Smooth muscle cell (in vitro differentiated cells): ENCODE data around the gene MARCHF10. TPM values are rescaled to one million over a fixed set of nuclear protein-coding genes. Genes with fewer than 3 reads are reported as not detected.

Experiments
- DNase-seq: peaks from one replicate; lab custom pipeline; 2025; ENCODE audit not compliant: unreplicated experiment; lab: John Stamatoyannopoulos, UW
- H2AFZ ChIP-seq: fragments of 200-600 bp; sonication (generic); 2 replicates; pipeline ENCODE4 v1.6.0; 2016; ENCODE audit warnings: antibody characterized with exemption, low read depth, mild to moderate bottlenecking
- H3F3A ChIP-seq: fragments of 200-600 bp; sonication (generic); 2 replicates; pipeline ENCODE4 v1.6.0; 2017; ENCODE audit warnings: antibody characterized with exemption, low read depth
- H3K27ac ChIP-seq: fragments of 200-600 bp; sonication (generic); 2 replicates; pipeline ENCODE4 v1.5.1; 2016; ENCODE audit warnings: low read depth, mild to moderate bottlenecking
- H3K27me3 ChIP-seq: fragments of 200-600 bp; sonication (generic); 2 replicates; pipeline ENCODE4 v1.6.1; 2016; ENCODE audit warnings: low read depth, mild to moderate bottlenecking
- H3K36me3 ChIP-seq: fragments of 200-600 bp; sonication (generic); 2 replicates; pipeline ENCODE4 v1.5.1; 2016; ENCODE audit warnings: low read depth
- H3K4me1 ChIP-seq: fragments of 200-600 bp; sonication (generic); 2 replicates; pipeline ENCODE4 v1.5.1; 2016; ENCODE audit warnings: low read depth
- H3K4me2 ChIP-seq: fragments of 200-600 bp; sonication (generic); 2 replicates; pipeline ENCODE4 v1.6.0; 2016; ENCODE audit warnings: mild to moderate bottlenecking
- H3K4me3 ChIP-seq: fragments of 200-600 bp; sonication (generic); 2 replicates; pipeline ENCODE4 v1.5.1; 2016; ENCODE audit warnings: mild to moderate bottlenecking
- H3K79me2 ChIP-seq: fragments of 200-600 bp; sonication (generic); 2 replicates; pipeline ENCODE4 v1.6.0; 2016; ENCODE audit warnings: low read depth, mild to moderate bottlenecking
- H3K9ac ChIP-seq: fragments of 200-600 bp; sonication (generic); 2 replicates; pipeline ENCODE4 v1.6.0; 2016; ENCODE audit warnings: low read depth
- H3K9me3 ChIP-seq: fragments of 200-600 bp; sonication (generic); replicated peaks from 2 replicates; pipeline ENCODE4 v1.5.1; 2016; ENCODE audit warnings: low read depth
- H4K20me1 ChIP-seq: fragments of 200-600 bp; sonication (generic); 2 replicates; pipeline ENCODE4 v1.6.0; 2016; ENCODE audit warnings: low read depth
- CTCF ChIP-seq: fragments of 200-600 bp; sonication (generic); IDR thresholded peaks from 2 replicates; pipeline ENCODE4 v1.5.1; 2017; ENCODE audit warnings: borderline replicate concordance, mild to moderate bottlenecking, antibody characterized with exemption; ENCODE audit not compliant: insufficient read depth, poor library complexity, severe bottlenecking
- WGBS: methylation state at CpG from one replicate; pipeline ENCODE4 v1.1.7; 2016; ENCODE audit warnings: low lambda C conversion rate; 5-methylcytosine and 5-hydroxymethylcytosine counted together
- polyA plus RNA-seq: library from polyadenylated mRNA; unstranded; fragments of >200 nt; fragmentation: Nextera tagmentation; extraction: Ambion mirVana; gene quantifications from 2 replicates; pipeline ENCODE4 v1.2.1, GENCODE V29; 2016
- total RNA-seq: library from RNA; depleted of rRNA; stranded (reverse); fragments of >200 nt; gene quantifications from 2 replicates; pipeline ENCODE4 v1.2.3, GENCODE V29; 2014

MARCHF10 gene
- total and polyA plus RNA-seq, 2 experiments from 2014 or later: not detected

DNA sequence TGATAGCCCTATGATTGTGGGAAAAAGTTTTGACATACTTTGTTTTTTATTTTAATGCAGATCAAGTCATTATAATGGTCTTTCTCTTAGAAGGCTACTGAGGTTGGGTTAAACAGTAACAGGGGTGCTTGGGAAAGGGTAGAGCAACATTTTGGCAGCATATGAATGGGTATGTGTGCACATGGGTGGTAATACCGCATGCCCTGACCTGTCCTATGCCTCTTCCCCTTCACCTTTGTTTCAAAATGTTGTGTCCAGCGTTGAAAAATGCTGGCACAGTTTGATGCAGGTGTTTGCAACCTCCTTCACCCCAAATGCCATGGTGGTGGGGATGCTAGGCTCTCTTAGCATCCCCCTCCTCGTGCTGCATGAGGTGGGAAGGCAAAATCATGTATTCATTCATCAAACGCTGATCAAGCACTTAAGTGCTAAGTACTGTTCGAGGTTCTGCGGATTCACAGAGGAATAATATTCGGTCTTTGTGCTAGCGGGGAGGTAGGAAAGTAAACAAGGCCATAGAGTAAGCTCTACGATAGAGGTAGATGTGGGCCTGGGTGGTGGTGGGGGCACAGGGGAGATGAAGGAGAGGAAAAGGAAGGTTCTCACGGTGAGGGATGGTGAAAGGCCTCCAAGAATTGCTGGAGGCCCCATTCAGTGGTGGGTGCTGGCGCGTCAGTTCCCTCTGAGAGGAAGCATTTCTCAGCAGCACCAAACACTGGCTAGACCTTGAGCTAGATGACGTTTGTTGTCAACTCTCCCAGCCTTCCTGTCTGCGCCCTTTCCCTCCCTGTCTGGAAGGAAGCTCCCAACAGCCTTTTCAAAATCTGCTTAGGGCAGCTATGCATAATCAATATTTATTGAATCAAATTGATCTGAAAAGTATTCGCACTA, 13.3 kb upstream of the MARCHF10 start:
- WGBS: 83% methylated on average over 15 of the region's 15 CpGs
- peak overlapping the region; percentile 55 for H3K9ac ChIP-seq
- no peaks in the 10 kb centered on the region for H3K36me3 ChIP-seq
- H3K27ac ChIP-seq: peak overlapping the region; percentile 99
- peaks cover 26% of the 10 kb centered on the region for H3F3A ChIP-seq
- no peaks in the 10 kb centered on the region for H4K20me1 ChIP-seq
- no peak for TF ChIP-seq CTCF
- DNase-seq: no peak
- H3K4me1 ChIP-seq: peaks cover 31% of the 10 kb centered on the region
- no peak overlapping the region for H3K4me2 ChIP-seq
- no peaks in the 10 kb centered on the region for H3K9me3 ChIP-seq
- H3K4me3 ChIP-seq: no peak overlapping the region
- no peaks in the 10 kb centered on the region for H3K27me3 ChIP-seq
- H3K79me2 ChIP-seq: no peaks in the 10 kb centered on the region
- no peak overlapping the region for H2AFZ ChIP-seq

DNA sequence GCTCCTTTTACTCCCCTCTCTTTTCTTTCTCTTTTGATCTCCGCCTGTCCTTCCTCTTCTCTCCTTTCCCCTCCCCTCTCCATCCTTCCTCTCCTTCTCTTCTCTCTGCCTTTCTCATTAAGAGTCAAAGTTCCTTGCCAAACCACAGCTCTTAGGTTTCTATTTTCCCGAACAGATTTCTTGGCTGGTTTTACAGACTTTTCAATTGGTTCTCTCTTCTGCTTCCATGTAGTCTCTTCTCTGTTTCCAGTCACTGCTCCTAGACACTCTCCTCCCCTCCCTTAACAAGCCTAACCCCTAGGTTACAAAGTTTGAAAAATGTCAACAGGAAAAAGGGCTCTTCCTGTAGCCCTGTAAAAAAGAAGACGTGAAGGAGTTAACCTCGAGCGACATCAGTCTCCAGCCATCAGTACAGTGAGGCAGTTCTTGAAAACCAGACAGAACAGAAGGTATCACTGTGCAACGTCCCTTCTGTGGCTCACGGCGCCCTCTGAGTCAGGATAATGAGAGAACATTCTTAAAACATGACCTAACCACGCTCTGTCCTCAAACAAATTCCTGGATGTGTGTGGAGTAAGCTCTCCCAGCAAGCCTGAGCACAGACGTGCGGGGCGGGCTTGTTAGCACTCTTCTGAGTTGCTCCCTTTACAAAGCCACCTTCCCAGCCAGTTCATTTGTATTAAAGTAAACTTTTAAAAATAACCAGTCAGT, 11.6 kb upstream of the MARCHF10 start:
- peak overlapping the region; percentile 26 for H3K4me3 ChIP-seq
- no peaks in the 10 kb centered on the region for H3K79me2 ChIP-seq

DNA sequence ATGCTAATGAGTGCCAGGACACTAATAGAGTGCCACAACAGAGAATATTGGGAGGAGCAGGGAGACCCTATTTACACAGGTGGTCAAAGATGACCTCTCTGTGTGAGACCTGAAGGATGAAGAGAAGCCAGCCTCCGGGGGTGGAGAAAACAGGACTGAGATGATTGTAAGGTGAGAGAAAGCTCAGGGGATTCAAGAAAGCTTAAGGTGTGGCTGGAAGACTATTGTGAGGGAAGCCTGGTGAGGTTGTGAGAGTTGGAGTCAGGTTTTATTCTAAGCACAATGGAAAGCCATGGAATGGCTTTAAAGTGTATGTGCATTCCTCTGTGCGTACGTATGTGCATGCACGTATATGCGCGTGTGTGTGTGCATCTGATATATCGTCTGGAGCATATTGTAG, 10.4 kb upstream of the MARCHF10 start:
- Histone ChIP-seq H3K36me3 (no peaks in the 10 kb centered on the region), H3K27me3 (no peaks in the 10 kb centered on the region), H3K4me1 (peaks cover 17% of the 10 kb centered on the region), H3K4me3 (no peak overlapping the region), H3K9ac (no peak overlapping the region), H3K79me2 (no peaks in the 10 kb centered on the region), H3F3A (peaks cover 21% of the 10 kb centered on the region), H3K27ac (peak overlapping the region; percentile 99), H2AFZ (no peak overlapping the region), H3K4me2 (no peak overlapping the region), H3K9me3 (peaks cover 3% of the 10 kb centered on the region), H4K20me1 (no peaks in the 10 kb centered on the region)
- TF ChIP-seq CTCF: no peak
- 97% methylated on average over 7 of the region's 7 CpGs for WGBS
- no peak for DNase-seq

More for the DNA sequence above, 11.6 kb upstream of the MARCHF10 start:
- Histone ChIP-seq H3F3A (peaks cover 21% of the 10 kb centered on the region), H2AFZ (peak overlapping the region; percentile 61), H3K4me1 (peaks cover 22% of the 10 kb centered on the region), H3K27ac (peak overlapping the region; percentile 99), H3K9ac (peak overlapping the region; percentile 93), H3K4me2 (peak overlapping the region; percentile 78), H3K36me3 (no peaks in the 10 kb centered on the region), H4K20me1 (no peaks in the 10 kb centered on the region), H3K9me3 (no peaks in the 10 kb centered on the region), H3K27me3 (no peaks in the 10 kb centered on the region)
- no peak for TF ChIP-seq CTCF
- DNase-seq: peak; percentile 10
- 7% methylated on average over 12 of the region's 12 CpGs for WGBS
